HUES48 (cell line): ENCODE results near the gene PSG7.
"Not testable (repeated sequence)": the region's sequence is repeated elsewhere in the genome, so short reads cannot be mapped to it uniquely, and the experiment has no call there.

Experiments
- H3K27ac ChIP-seq: one replicate; pipeline ENCODE4 v1.7.0; 2013; ENCODE audit warnings: low read depth, low read length, inconsistent platforms
- H3K27me3 ChIP-seq: 2 replicates; pipeline ENCODE4 v1.6.1; 2013; ENCODE audit warnings: mild to moderate bottlenecking, low read length; ENCODE audit not compliant: control insufficient read depth, insufficient read depth
- H3K36me3 ChIP-seq: 2 replicates; pipeline ENCODE4 v1.6.1; 2013; ENCODE audit warnings: low read length; ENCODE audit not compliant: control insufficient read depth, insufficient read depth
- H3K4me1 ChIP-seq: 2 replicates; pipeline ENCODE4 v1.6.1; 2013; ENCODE audit warnings: mild to moderate bottlenecking, low read length; ENCODE audit not compliant: control insufficient read depth, insufficient read depth
- H3K4me3 ChIP-seq: 2 replicates; pipeline ENCODE4 v1.5.1; 2013; ENCODE audit warnings: mild to moderate bottlenecking, low read depth, low read length
- H3K9ac ChIP-seq: 2 replicates; pipeline ENCODE4 v1.6.1; 2013; ENCODE audit warnings: mild to moderate bottlenecking, low read depth, low read length, moderate library complexity
- H3K9me3 ChIP-seq: 2 replicates; pipeline ENCODE4 v1.6.1; 2013; ENCODE audit warnings: low read length; ENCODE audit not compliant: control insufficient read depth, insufficient read depth

The PSG7 gene

GRCh38 chr19:42932485-42933101 is 4.4 kb downstream of the PSG7 start:
- H3K36me3 ChIP-seq, H3K4me1 ChIP-seq, H3K9ac ChIP-seq, H3K27ac ChIP-seq, H3K4me3 ChIP-seq, H3K27me3 ChIP-seq: not testable (repeated sequence)
- H3K9me3 ChIP-seq, result peaks cover 46% of the 10 kb centered on the region

- not testable (repeated sequence) for H3K4me3 ChIP-seq, H3K9ac ChIP-seq, H3K36me3 ChIP-seq, H3K27ac ChIP-seq, H3K27me3 ChIP-seq, H3K4me1 ChIP-seq
- peaks cover 44% of the 10 kb centered on the region for H3K9me3 ChIP-seq
Observed at GRCh38 chr19:42930214-42930613, 6.8 kb downstream of the PSG7 start.

GRCh38 chr19:42928896-42929295 is 8.1 kb downstream of the PSG7 start:
- Histone ChIP-seq H3K36me3 (no peaks in the 10 kb centered on the region), H3K4me1 (no peaks in the 10 kb centered on the region), H3K27me3 (no peaks in the 10 kb centered on the region), H3K4me3 (no peak overlapping the region), H3K27ac (no peak overlapping the region), H3K9me3 (peaks cover 42% of the 10 kb centered on the region), H3K9ac (no peak overlapping the region)

- Histone ChIP-seq H3K9me3 (peaks cover 43% of the 10 kb centered on the region), H3K4me3 (no peak overlapping the region), H3K4me1 (no peaks in the 10 kb centered on the region), H3K9ac (no peak overlapping the region), H3K27ac (no peak overlapping the region), H3K27me3 (no peaks in the 10 kb centered on the region), H3K36me3 (no peaks in the 10 kb centered on the region)
Observed at GRCh38 chr19:42926781-42927180, 10.2 kb downstream of the PSG7 start.

GRCh38 chr19:42923106-42923505 is 13.9 kb downstream of the PSG7 start:
- not testable (repeated sequence) for H3K4me3 ChIP-seq, H3K27me3 ChIP-seq, H3K4me1 ChIP-seq, H3K9ac ChIP-seq, H3K36me3 ChIP-seq, H3K27ac ChIP-seq
- peaks cover 37% of the 10 kb centered on the region for H3K9me3 ChIP-seq

GRCh38 chr19:42920971-42921370 is 16.0 kb downstream of the PSG7 start:
- peaks cover 41% of the 10 kb centered on the region for H3K9me3 ChIP-seq
- not testable (repeated sequence) for H3K4me3 ChIP-seq, H3K27ac ChIP-seq, H3K4me1 ChIP-seq, H3K9ac ChIP-seq, H3K36me3 ChIP-seq, H3K27me3 ChIP-seq

- Histone ChIP-seq H3K9me3 (peaks cover 40% of the 10 kb centered on the region), H3K4me3 (no peak overlapping the region), H3K9ac (no peak overlapping the region), H3K27ac (no peak overlapping the region), H3K36me3 (no peaks in the 10 kb centered on the region), H3K4me1 (no peaks in the 10 kb centered on the region), H3K27me3 (no peaks in the 10 kb centered on the region)
Observed at GRCh38 chr19:42919757-42920079, 17.3 kb downstream of the PSG7 start.

GRCh38 chr19:42919070-42919756 is 17.8 kb downstream of the PSG7 start:
- not testable (repeated sequence) for H3K9ac ChIP-seq, H3K27me3 ChIP-seq, H3K4me1 ChIP-seq, H3K27ac ChIP-seq, H3K36me3 ChIP-seq, H3K4me3 ChIP-seq
- peaks cover 43% of the 10 kb centered on the region for H3K9me3 ChIP-seq

GRCh38 chr19:42918377-42919069 is 18.5 kb downstream of the PSG7 start:
- H3K27ac ChIP-seq, H3K4me3 ChIP-seq, H3K9ac ChIP-seq, H3K36me3 ChIP-seq, H3K4me1 ChIP-seq, H3K27me3 ChIP-seq: not testable (repeated sequence)
- peaks cover 45% of the 10 kb centered on the region for H3K9me3 ChIP-seq

GRCh38 chr19:42917634-42918033 is 19.4 kb downstream of the PSG7 start, which contains the start of gene PSG6:
PSG6 (minus strand) TSS chr19:42917894; CDS start chr19:42917792, 102 bp downstream.
- H3K4me3 ChIP-seq, H3K27ac ChIP-seq, H3K36me3 ChIP-seq, H3K4me1 ChIP-seq, H3K9ac ChIP-seq, H3K27me3 ChIP-seq: not testable (repeated sequence)
- peaks cover 42% of the 10 kb centered on the region for H3K9me3 ChIP-seq

GRCh38 chr19:42916931-42917330 is 20.1 kb downstream of the PSG7 start:
- H3K27me3 ChIP-seq, H3K4me1 ChIP-seq, H3K4me3 ChIP-seq, H3K36me3 ChIP-seq, H3K9ac ChIP-seq, H3K27ac ChIP-seq: not testable (repeated sequence)
- H3K9me3 ChIP-seq, result peaks cover 43% of the 10 kb centered on the region
